ENCODE measurements around the gene SEC22C. TPM values are rescaled to one million over a fixed set of nuclear protein-coding genes. Genes with fewer than 3 reads are reported as not detected.

The SEC22C gene
- polyA plus RNA-seq, 1 donor from 2014 or later: 93.6 TPM

GRCh38 chr3:42556089-42556632 lies 25.6 kb downstream of the SEC22C start:
- H3K27me3 ChIP-seq (ENCODE audit: insufficient read depth, low read depth, low read length): no peaks in the 10 kb centered on the region
- H3K4me2 ChIP-seq (ENCODE audit: low read length): no peak overlapping the region
- no peak for TF ChIP-seq REST (IDR thresholded peaks at IDR 0.05; ENCODE audit: borderline replicate concordance)
- TF ChIP-seq EP300 (conservative IDR thresholded peaks at IDR 0.05; ENCODE audit: poor library complexity, severe bottlenecking): no peak
- no peak for TF ChIP-seq MXI1 (conservative IDR thresholded peaks at IDR 0.05; ENCODE audit: poor library complexity, severe bottlenecking)
- no peaks in the 10 kb centered on the region for H4K20me1 ChIP-seq (ENCODE audit: insufficient read depth)
- no peaks in the 10 kb centered on the region for H3K79me2 ChIP-seq (replicated peaks; ENCODE audit: insufficient read depth, low read length)
- no peak overlapping the region for H3K4me3 ChIP-seq (ENCODE audit: low read length)
- H2AFZ ChIP-seq (ENCODE audit: low read depth, low read length): no peak overlapping the region
- no peak overlapping the region for H3K27ac ChIP-seq (ENCODE audit: low read length)
- H3K36me3 ChIP-seq (ENCODE audit: insufficient read depth, low read length): peaks cover 12% of the 10 kb centered on the region
- H3F3A ChIP-seq (ENCODE audit: insufficient read depth, low read length, poor library complexity, severe bottlenecking): no peaks in the 10 kb centered on the region
- H3K9me2 ChIP-seq (ENCODE audit: insufficient read depth, low read length): no peaks in the 10 kb centered on the region
- H3K9ac ChIP-seq (ENCODE audit: low read length): no peak overlapping the region
- no peaks in the 10 kb centered on the region for H3K9me3 ChIP-seq (ENCODE audit: low read length)

GRCh38 chr3:42552830-42553229 lies 28.9 kb downstream of the SEC22C start:
- Histone ChIP-seq H3K4me3 (ENCODE audit: low read length) (no peak overlapping the region), H3K36me3 (ENCODE audit: insufficient read depth, low read length) (peaks cover 7% of the 10 kb centered on the region), H3K79me2 (replicated peaks; ENCODE audit: insufficient read depth, low read length) (no peaks in the 10 kb centered on the region), H4K20me1 (ENCODE audit: insufficient read depth) (no peaks in the 10 kb centered on the region), H3K27ac (ENCODE audit: low read length) (no peak overlapping the region), H3K9ac (ENCODE audit: low read length) (no peak overlapping the region), H3K9me2 (ENCODE audit: insufficient read depth, low read length) (no peaks in the 10 kb centered on the region), H2AFZ (ENCODE audit: low read depth, low read length) (no peak overlapping the region), H3K4me2 (ENCODE audit: low read length) (no peak overlapping the region), H3K9me3 (ENCODE audit: low read length) (no peaks in the 10 kb centered on the region), H3F3A (ENCODE audit: insufficient read depth, low read length, poor library complexity, severe bottlenecking) (no peaks in the 10 kb centered on the region), H3K27me3 (ENCODE audit: insufficient read depth, low read depth, low read length) (no peaks in the 10 kb centered on the region)
- TF ChIP-seq TAF1 (IDR thresholded peaks at IDR 0.05; ENCODE audit: low read depth): no peak
- TF ChIP-seq REST (IDR thresholded peaks at IDR 0.05; ENCODE audit: borderline replicate concordance): no peak
- TF ChIP-seq EZH2 (IDR thresholded peaks at IDR 0.05; ENCODE audit: borderline replicate concordance, insufficient read depth, low read length, poor library complexity, severe bottlenecking): no peak
- no peak for TF ChIP-seq SMC3 (conservative IDR thresholded peaks at IDR 0.05; ENCODE audit: poor library complexity)
- TF ChIP-seq POLR2AphosphoS5 (IDR thresholded peaks at IDR 0.05): no peak
